Uterus (tissue), 2 donors: ENCODE data around the gene OR52E8.

Experiments used
- POLR2A ChIP-seq, 2 donors: fragments of 450-650 bp; IDR thresholded peaks; one replicate each; pipeline ENCODE4 v1.6.1; 2016; ENCODE audit warnings: antibody characterized with exemption in 2 of 2, mild to moderate bottlenecking in 1 of 2, moderate library complexity in 1 of 2
- TF ChIP-seq, protein P1 (sequence below), 4 experiments: fragments of 200-600 bp in 2 of 4; fragments of 450-650 bp in 2 of 4; sonication (generic) in 2 of 4; IDR thresholded peaks; one replicate each; pipeline ENCODE4 v1.5.1; 2016 to 2019; ENCODE audit warnings: antibody characterized with exemption in 4 of 4, mild to moderate bottlenecking in 2 of 4, moderate library complexity in 1 of 4

DNA sequence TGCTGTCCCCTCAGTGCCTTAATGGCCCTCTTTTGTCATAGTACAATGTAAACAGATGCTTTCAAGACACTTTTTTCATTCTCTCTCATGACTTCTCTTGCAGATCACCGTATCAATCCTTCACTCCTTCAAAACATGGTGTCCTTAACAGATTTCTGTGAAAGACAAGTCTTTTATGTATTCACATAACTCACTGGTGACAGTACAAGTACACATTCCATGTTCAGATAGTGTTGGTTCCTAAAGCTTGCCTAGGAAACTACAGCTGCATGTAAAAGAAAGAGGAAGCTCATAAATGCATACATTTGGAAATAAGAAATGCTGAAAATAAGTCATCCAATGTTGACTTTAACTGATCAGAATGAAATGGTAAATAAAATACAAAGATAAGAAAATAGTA, 10.8 kb downstream of the OR52E8 start:
- TF ChIP-seq, protein P1, sequence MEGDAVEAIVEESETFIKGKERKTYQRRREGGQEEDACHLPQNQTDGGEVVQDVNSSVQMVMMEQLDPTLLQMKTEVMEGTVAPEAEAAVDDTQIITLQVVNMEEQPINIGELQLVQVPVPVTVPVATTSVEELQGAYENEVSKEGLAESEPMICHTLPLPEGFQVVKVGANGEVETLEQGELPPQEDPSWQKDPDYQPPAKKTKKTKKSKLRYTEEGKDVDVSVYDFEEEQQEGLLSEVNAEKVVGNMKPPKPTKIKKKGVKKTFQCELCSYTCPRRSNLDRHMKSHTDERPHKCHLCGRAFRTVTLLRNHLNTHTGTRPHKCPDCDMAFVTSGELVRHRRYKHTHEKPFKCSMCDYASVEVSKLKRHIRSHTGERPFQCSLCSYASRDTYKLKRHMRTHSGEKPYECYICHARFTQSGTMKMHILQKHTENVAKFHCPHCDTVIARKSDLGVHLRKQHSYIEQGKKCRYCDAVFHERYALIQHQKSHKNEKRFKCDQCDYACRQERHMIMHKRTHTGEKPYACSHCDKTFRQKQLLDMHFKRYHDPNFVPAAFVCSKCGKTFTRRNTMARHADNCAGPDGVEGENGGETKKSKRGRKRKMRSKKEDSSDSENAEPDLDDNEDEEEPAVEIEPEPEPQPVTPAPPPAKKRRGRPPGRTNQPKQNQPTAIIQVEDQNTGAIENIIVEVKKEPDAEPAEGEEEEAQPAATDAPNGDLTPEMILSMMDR (IDR thresholded peaks at IDR 0.05), result no peak
- TF ChIP-seq POLR2A (IDR thresholded peaks at IDR 0.05), result no peak
